ENCODE measurements around the gene EIF4A2. TPM values are rescaled to one million over a fixed set of nuclear protein-coding genes. Genes with fewer than 3 reads are reported as not detected.
A peak's percentile ranks its signal among the peaks of the same experiment; 100 is the strongest.
"Not testable (repeated sequence)": the region's sequence is repeated elsewhere in the genome, so short reads cannot be mapped to it uniquely, and the experiment has no call there.

The EIF4A2 gene
- total and polyA plus RNA-seq, 8 donors = 209 to 402 (median 264) TPM

DNA sequence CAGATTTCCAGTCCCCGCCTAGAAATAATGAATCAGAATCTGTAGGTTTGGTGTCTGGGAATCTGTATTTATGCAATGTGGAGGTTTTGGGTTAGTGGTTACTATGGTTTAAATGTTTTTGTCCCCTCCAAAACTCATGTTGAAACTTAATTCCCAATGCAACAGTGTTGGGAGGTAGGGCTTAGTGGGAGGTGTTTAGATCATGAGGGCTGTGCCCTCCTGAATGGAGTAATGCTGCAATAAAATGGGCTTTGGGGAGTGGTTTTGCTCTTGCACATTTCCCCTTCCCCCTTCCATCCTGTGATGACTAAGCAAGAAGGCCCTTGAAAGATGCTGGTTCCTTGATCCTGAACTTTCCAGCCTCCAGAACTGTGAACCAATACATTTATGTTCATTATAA is 32.1 kb downstream of the EIF4A2 start:
- H3K4me1 ChIP-seq = no peaks in the 10 kb centered on the region
- H3K9me3 ChIP-seq = no peaks in the 10 kb centered on the region
- no peak overlapping the region for H3K4me3 ChIP-seq
- no peaks in the 10 kb centered on the region for H3K36me3 ChIP-seq
- intact Hi-C loops (cut with DNase I) = no loop called here
- TF ChIP-seq, protein P1, sequence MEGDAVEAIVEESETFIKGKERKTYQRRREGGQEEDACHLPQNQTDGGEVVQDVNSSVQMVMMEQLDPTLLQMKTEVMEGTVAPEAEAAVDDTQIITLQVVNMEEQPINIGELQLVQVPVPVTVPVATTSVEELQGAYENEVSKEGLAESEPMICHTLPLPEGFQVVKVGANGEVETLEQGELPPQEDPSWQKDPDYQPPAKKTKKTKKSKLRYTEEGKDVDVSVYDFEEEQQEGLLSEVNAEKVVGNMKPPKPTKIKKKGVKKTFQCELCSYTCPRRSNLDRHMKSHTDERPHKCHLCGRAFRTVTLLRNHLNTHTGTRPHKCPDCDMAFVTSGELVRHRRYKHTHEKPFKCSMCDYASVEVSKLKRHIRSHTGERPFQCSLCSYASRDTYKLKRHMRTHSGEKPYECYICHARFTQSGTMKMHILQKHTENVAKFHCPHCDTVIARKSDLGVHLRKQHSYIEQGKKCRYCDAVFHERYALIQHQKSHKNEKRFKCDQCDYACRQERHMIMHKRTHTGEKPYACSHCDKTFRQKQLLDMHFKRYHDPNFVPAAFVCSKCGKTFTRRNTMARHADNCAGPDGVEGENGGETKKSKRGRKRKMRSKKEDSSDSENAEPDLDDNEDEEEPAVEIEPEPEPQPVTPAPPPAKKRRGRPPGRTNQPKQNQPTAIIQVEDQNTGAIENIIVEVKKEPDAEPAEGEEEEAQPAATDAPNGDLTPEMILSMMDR (IDR thresholded peaks at IDR 0.05) = no peak
- FAIRE-seq (no peak), ATAC-seq (no peak), DNase-seq (no peak)
- WGBS, 2 donors = 84 to 87% methylated on average over 1 of the region's 1 CpG
- H3K27ac ChIP-seq = no peak overlapping the region
- no peaks in the 10 kb centered on the region for H3K27me3 ChIP-seq

DNA sequence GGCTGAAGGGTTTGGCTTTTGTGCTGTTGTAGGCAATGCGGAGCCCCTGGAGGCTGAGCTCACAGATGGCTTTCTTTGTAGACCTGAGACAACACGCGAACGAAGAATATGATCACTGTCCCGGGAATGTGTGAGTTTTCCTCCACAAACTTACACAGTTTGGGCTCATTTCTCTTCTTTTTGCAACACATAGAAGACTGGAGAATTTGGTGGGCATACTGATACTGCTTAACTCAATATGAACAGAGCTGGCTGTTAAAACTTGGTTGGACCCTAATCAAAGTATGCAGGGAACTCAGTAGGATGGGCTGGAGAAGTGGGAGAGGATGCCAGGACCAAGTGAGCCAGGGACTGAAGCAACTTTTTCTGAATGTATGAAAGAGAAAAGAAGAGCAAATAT is 35.1 kb downstream of the EIF4A2 start:
- Histone ChIP-seq H3K4me1 (no peaks in the 10 kb centered on the region), H3K36me3 (no peaks in the 10 kb centered on the region), H3K9me3 (no peaks in the 10 kb centered on the region), H3K4me3 (no peak overlapping the region), H3K27ac (no peak overlapping the region), H3K27me3 (no peaks in the 10 kb centered on the region)
- TF ChIP-seq, protein P1 (IDR thresholded peaks at IDR 0.05) = no peak
- ATAC-seq (no peak), DNase-seq (no peak), FAIRE-seq (no peak)
- intact Hi-C loops (cut with DNase I) = no loop called here
- WGBS, 2 donors = 85 to 90% methylated on average over 5 of the region's 5 CpGs

DNA sequence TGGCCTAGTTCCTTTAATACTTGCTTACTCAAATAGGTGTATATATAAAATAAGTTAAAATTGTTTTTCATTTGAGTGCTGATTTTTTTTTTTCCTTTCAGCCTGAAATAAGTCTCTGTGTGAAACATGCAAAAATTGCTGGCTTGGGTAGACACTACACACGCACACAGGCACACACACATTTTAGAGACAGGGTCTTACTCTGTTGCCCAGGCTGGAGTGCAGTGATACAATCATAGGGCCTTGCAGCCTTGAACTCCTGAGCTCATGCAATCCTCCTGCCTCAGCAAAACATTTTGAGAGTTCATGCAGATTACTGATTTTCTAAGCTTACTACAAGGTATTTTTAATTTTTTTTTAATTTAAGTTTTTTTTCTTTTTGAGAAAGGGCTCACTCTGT is 35.6 kb downstream of the EIF4A2 start:
- TF ChIP-seq, protein P1 (IDR thresholded peaks at IDR 0.05) = no peak
- H3K36me3 ChIP-seq = no peaks in the 10 kb centered on the region
- no peak overlapping the region for H3K4me3 ChIP-seq
- intact Hi-C loops (cut with DNase I) = no loop called here
- H3K9me3 ChIP-seq = no peaks in the 10 kb centered on the region
- FAIRE-seq = no peak
- H3K27ac ChIP-seq = no peak overlapping the region
- H3K4me1 ChIP-seq = no peaks in the 10 kb centered on the region
- 73 to 85% methylated on average over 1 of the region's 1 CpG for WGBS, 2 donors
- DNase-seq = no peak
- ATAC-seq = no peak
- H3K27me3 ChIP-seq = peaks cover 0 to 1% (median 0%) of the 10 kb centered on the region in 4 donors

DNA sequence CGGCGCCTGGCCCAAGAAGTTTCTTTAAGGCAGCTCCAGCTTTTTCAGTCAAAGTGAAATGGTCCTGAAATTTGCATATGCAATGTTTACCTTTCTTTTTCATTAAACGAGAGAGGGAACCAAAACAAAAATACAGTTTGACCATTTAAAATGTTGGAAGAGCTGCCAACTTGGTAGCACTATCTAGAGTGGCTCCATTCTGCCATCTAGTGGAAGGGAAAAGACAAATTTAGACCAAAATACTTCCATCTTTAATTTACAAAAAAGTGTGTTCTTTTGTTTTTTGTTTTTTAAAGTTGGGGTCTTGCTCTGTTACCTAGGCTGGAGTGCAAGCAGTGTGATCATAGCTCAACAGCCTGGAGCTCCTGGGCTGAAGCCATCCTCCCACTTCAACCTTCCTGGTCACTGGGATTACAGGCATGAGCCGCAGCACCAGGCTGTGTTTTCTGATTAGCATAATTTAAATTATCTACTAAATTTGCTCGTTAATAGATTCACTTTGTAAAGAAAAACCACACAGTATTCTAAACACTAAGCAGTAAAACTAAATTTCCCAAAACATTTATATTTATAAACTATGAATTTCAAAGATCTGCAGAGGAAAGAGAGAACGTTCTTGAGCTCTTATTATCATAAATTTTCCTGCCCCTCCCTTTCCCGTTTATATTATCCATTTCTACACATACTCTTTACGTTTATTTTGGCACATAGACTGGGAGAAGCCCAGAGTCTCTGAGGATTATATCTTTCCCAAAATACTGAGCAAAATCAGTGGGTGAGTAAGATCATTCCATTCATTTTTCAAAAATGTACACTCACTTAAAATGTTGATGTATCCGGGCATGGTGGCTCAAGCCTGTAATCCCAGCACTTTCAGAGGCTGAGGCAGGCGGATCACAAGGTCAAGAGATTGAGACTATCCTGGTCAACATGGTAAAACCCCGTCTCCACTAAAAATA is 38.3 kb downstream of the EIF4A2 start:
- ATAC-seq (peak in 3 of 4 donors; percentile 62 to 75 (median 73)), DNase-seq (no peak), FAIRE-seq (no peak)
- 43 to 49% methylated on average over 11 of the region's 11 CpGs for WGBS, 2 donors
- intact Hi-C loops (cut with DNase I) = loop anchor here in 1 of 3 donors (5.0 kb wide), 1 partner anchor 209 kb away; the partner anchor contains the start of gene AHSG
- H3K27me3 ChIP-seq = peaks cover 0 to 8% (median 0%) of the 10 kb centered on the region in 4 donors
- no peak overlapping the region for H3K27ac ChIP-seq
- no peaks in the 10 kb centered on the region for H3K9me3 ChIP-seq
- H3K4me1 ChIP-seq = no peaks in the 10 kb centered on the region
- H3K4me3 ChIP-seq = no peak overlapping the region
- TF ChIP-seq, protein P1 (IDR thresholded peaks at IDR 0.05) = peak; percentile 12 to 56 (median 36)
- H3K36me3 ChIP-seq = no peaks in the 10 kb centered on the region

DNA sequence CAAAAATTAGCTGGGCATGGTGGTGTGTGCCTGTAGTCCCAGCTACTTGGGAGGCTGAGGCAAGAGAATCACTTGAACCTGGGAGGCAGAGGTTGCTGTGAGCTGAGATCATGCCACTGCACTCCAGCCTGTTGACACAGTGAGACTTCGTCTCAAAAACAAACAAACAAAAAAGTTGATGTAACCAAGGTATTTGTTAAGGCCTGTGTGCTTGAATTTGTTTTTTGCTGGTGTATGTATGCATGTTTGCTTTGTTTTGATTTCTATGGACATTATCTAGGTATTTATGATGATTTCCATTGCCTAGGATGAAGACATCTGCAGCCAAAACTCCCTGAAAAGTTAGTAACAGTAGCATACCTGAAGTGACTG is 39.0 kb downstream of the EIF4A2 start:
- not testable (repeated sequence) for DNase-seq, FAIRE-seq, H3K9me3 ChIP-seq, H3K27me3 ChIP-seq, H3K4me1 ChIP-seq, H3K36me3 ChIP-seq, ATAC-seq, H3K27ac ChIP-seq, H3K4me3 ChIP-seq
- 48 to 62% methylated on average over 1 of the region's 1 CpG for WGBS, 2 donors
- intact Hi-C loops (cut with DNase I) = loop anchor here in 1 of 3 donors (5.0 kb wide), 1 partner anchor 210 kb away; the partner anchor contains the start of gene AHSG
